SU-DHL-6 (cell line): Measurements from ENCODE around the gene PDE7B.

Experiments used
- CTCF ChIP-seq: fragments of 200-600 bp; sonication (generic); IDR thresholded peaks from one replicate; pipeline ENCODE4 v1.5.1; 2017; ENCODE audit warnings: antibody characterized with exemption, mild to moderate bottlenecking, low read length, moderate library complexity; ENCODE audit not compliant: insufficient read depth, poor library complexity, severe bottlenecking
- EZH2phosphoT487 ChIP-seq: fragments of 200-600 bp; sonication (generic), shearing (Covaris generic); conservative IDR thresholded peaks from 2 replicates; pipeline ENCODE4 v1.6.1; 2018; ENCODE audit warnings: mild to moderate bottlenecking, antibody characterized with exemption, low read length, moderate library complexity, mixed read lengths

GRCh38 chr6:136127873-136128272 is 276.4 kb downstream of the PDE7B start:
- TF ChIP-seq CTCF, result no peak
- TF ChIP-seq EZH2phosphoT487, result no peak
